ENCODE results near the gene ALDOB. TPM values are rescaled to one million over a fixed set of nuclear protein-coding genes. Genes with fewer than 3 reads are reported as not detected.

The ALDOB gene
- total and polyA plus RNA-seq, 2 donors (not counting 3 experiments of a cell fraction or from before 2014, with no cell fraction given): not detected

- ChIA-PET POLR2A (no interaction called here), CTCF (interaction anchor here (1.4 to 1.9 kb wide), 2 partner anchors 9 to 65 kb away, joined by 4 to 7 read pairs; no protein-coding TSS in a partner anchor)
- no peak for FAIRE-seq
- no peak overlapping the region for H2AFZ ChIP-seq (ENCODE audit: low read depth, low read length)
- H3K4me2 ChIP-seq (ENCODE audit: insufficient read depth, low read length): no peak overlapping the region
- no peaks in the 10 kb centered on the region for H3K36me3 ChIP-seq (ENCODE audit: control insufficient read depth in 2 of 2, extremely low read depth in 1 of 2, insufficient read depth in 2 of 2, low read length in 2 of 2)
- H3K9ac ChIP-seq (replicated peaks; ENCODE audit: extremely low read depth, insufficient read depth, low read length): no peak overlapping the region
- H3K9me1 ChIP-seq (replicated peaks; ENCODE audit: control insufficient read depth, extremely low read depth, insufficient read depth, low read length): no peaks in the 10 kb centered on the region
- no peaks in the 10 kb centered on the region for H3K4me1 ChIP-seq (ENCODE audit: control insufficient read depth, extremely low read depth, insufficient read depth, low read length)
- H3K27me3 ChIP-seq (ENCODE audit: control insufficient read depth in 2 of 2, insufficient read depth in 2 of 2, low read length in 2 of 2): no peaks in the 10 kb centered on the region
- no peaks in the 10 kb centered on the region for H3K79me2 ChIP-seq (ENCODE audit: control insufficient read depth, insufficient read depth, low read length)
- H3K4me3 ChIP-seq (replicated peaks in 1 of 3; ENCODE audit: insufficient read depth in 1 of 3, low read depth in 1 of 3, low read length in 3 of 3): no peak overlapping the region
- DNase-seq (ENCODE audit: low read depth, low spot score): no peak
- TF ChIP-seq POLR2AphosphoS5 (IDR thresholded peaks at IDR 0.05; ENCODE audit: insufficient read depth, low read depth, low read length): no peak
- TF ChIP-seq GATA2 (IDR thresholded peaks at IDR 0.05; ENCODE audit: insufficient read depth, insufficient read length, low read depth, low read length): no peak
- no peak for TF ChIP-seq MYC (IDR thresholded peaks at IDR 0.05; ENCODE audit: low read depth, low read length)
- no peak overlapping the region for H3K27ac ChIP-seq (ENCODE audit: insufficient read depth, low read depth, low read length)
- dilution Hi-C loops (cut with MboI; ENCODE audit: extremely low pct_ligation_motif_present, low sequenced_read_pairs) (no loop called here), intact Hi-C loops (cut with micrococcal nuclease) (no loop called here)
- no peaks in the 10 kb centered on the region for H3K9me3 ChIP-seq (replicated peaks; ENCODE audit: control insufficient read depth, insufficient read depth, low read length)
- no TSS peak for BruUV-seq (replicated peaks)
- no peaks in the 10 kb centered on the region for H4K20me1 ChIP-seq (replicated peaks; ENCODE audit: control insufficient read depth, extremely low read depth, insufficient read depth, low read length)
Measured at GRCh38 chr9:101468116-101468515, 32.5 kb upstream of the ALDOB start.

- ChIA-PET POLR2A (no interaction called here), CTCF (interaction anchor here (1.9 kb wide), 2 partner anchors 9 to 19 kb away, joined by 7 to 9 read pairs; no protein-coding TSS in a partner anchor)
- intact Hi-C loops (cut with micrococcal nuclease) (no loop called here), dilution Hi-C loops (cut with MboI; ENCODE audit: extremely low pct_ligation_motif_present, low sequenced_read_pairs) (no loop called here)
- no peaks in the 10 kb centered on the region for H4K20me1 ChIP-seq (replicated peaks; ENCODE audit: control insufficient read depth, extremely low read depth, insufficient read depth, low read length)
- H3K79me2 ChIP-seq (ENCODE audit: control insufficient read depth, insufficient read depth, low read length): no peaks in the 10 kb centered on the region
- no peak overlapping the region for H3K4me3 ChIP-seq (replicated peaks in 1 of 3; ENCODE audit: insufficient read depth in 1 of 3, low read depth in 1 of 3, low read length in 3 of 3)
- no peak overlapping the region for H3K4me2 ChIP-seq (ENCODE audit: insufficient read depth, low read length)
- FAIRE-seq: no peak
- H3K4me1 ChIP-seq (ENCODE audit: control insufficient read depth, extremely low read depth, insufficient read depth, low read length): no peaks in the 10 kb centered on the region
- H3K9me3 ChIP-seq (replicated peaks; ENCODE audit: control insufficient read depth, insufficient read depth, low read length): no peaks in the 10 kb centered on the region
- no peak overlapping the region for H3K27ac ChIP-seq (ENCODE audit: insufficient read depth, low read depth, low read length)
- no TSS peak for BruUV-seq (replicated peaks)
- H3K27me3 ChIP-seq (ENCODE audit: control insufficient read depth in 2 of 2, insufficient read depth in 2 of 2, low read length in 2 of 2): no peaks in the 10 kb centered on the region
- TF ChIP-seq POLR2A (IDR thresholded peaks at IDR 0.05; ENCODE audit: low read depth, low read length): no peak
- TF ChIP-seq, protein P1, sequence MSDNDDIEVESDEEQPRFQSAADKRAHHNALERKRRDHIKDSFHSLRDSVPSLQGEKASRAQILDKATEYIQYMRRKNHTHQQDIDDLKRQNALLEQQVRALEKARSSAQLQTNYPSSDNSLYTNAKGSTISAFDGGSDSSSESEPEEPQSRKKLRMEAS (IDR thresholded peaks at IDR 0.05; ENCODE audit: insufficient read depth, insufficient read length): no peak
- no peak for TF ChIP-seq EZH2 (IDR thresholded peaks at IDR 0.05; ENCODE audit: borderline replicate concordance, low read depth, low read length, severe bottlenecking)
- TF ChIP-seq JUN (IDR thresholded peaks at IDR 0.05; ENCODE audit: borderline replicate concordance, insufficient read depth, insufficient read length, low read depth): no peak
- no peak for TF ChIP-seq MYC (IDR thresholded peaks at IDR 0.05; ENCODE audit: low read depth, low read length)
- TF ChIP-seq, protein P2, sequence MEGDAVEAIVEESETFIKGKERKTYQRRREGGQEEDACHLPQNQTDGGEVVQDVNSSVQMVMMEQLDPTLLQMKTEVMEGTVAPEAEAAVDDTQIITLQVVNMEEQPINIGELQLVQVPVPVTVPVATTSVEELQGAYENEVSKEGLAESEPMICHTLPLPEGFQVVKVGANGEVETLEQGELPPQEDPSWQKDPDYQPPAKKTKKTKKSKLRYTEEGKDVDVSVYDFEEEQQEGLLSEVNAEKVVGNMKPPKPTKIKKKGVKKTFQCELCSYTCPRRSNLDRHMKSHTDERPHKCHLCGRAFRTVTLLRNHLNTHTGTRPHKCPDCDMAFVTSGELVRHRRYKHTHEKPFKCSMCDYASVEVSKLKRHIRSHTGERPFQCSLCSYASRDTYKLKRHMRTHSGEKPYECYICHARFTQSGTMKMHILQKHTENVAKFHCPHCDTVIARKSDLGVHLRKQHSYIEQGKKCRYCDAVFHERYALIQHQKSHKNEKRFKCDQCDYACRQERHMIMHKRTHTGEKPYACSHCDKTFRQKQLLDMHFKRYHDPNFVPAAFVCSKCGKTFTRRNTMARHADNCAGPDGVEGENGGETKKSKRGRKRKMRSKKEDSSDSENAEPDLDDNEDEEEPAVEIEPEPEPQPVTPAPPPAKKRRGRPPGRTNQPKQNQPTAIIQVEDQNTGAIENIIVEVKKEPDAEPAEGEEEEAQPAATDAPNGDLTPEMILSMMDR (IDR thresholded peaks at IDR 0.05; ENCODE audit: extremely low read depth in 1 of 2, insufficient read depth in 1 of 2, low read depth in 1 of 2, low read length in 2 of 2): no peak
- TF ChIP-seq FOS (IDR thresholded peaks at IDR 0.05; ENCODE audit: borderline replicate concordance, insufficient read depth, low read length): no peak
- TF ChIP-seq GATA2 (IDR thresholded peaks at IDR 0.05; ENCODE audit: insufficient read depth, insufficient read length, low read depth, low read length): no peak
- no peak for TF ChIP-seq POLR2AphosphoS5 (IDR thresholded peaks at IDR 0.05; ENCODE audit: insufficient read depth, low read depth, low read length)
- H3K9ac ChIP-seq (replicated peaks; ENCODE audit: extremely low read depth, insufficient read depth, low read length): no peak overlapping the region
- no peaks in the 10 kb centered on the region for H3K9me1 ChIP-seq (replicated peaks; ENCODE audit: control insufficient read depth, extremely low read depth, insufficient read depth, low read length)
- no peak overlapping the region for H2AFZ ChIP-seq (ENCODE audit: low read depth, low read length)
- no peaks in the 10 kb centered on the region for H3K36me3 ChIP-seq (ENCODE audit: control insufficient read depth in 2 of 2, extremely low read depth in 1 of 2, insufficient read depth in 2 of 2, low read length in 2 of 2)
- DNase-seq (ENCODE audit: low read depth, low spot score): no peak
Measured at GRCh38 chr9:101467690-101468089, 32.1 kb upstream of the ALDOB start.
